IPS-18a (cell line): ENCODE measurements around the gene IL17B.
A peak's percentile ranks its signal among the peaks of the same experiment; 100 is the strongest.

ENCODE experiments used
- H3K27ac ChIP-seq: one replicate; pipeline ENCODE4 v1.5.1; 2013; ENCODE audit warnings: low read length
- H3K27me3 ChIP-seq: one replicate; pipeline ENCODE4 v1.6.1; 2013; ENCODE audit warnings: mild to moderate bottlenecking, low read length; ENCODE audit not compliant: control insufficient read depth, insufficient read depth
- H3K36me3 ChIP-seq: one replicate; pipeline ENCODE4 v1.6.1; 2013; ENCODE audit warnings: low read depth, low read length; ENCODE audit not compliant: control insufficient read depth
- H3K4me1 ChIP-seq: one replicate; pipeline ENCODE4 v1.6.1; 2013; ENCODE audit warnings: low read depth, low read length; ENCODE audit not compliant: control insufficient read depth
- H3K4me3 ChIP-seq: one replicate; pipeline ENCODE4 v1.5.1; 2013; ENCODE audit warnings: low read length
- H3K9ac ChIP-seq: one replicate; pipeline ENCODE4 v1.6.1; 2013; ENCODE audit warnings: mild to moderate bottlenecking, low read length, moderate library complexity
- H3K9me3 ChIP-seq: one replicate; pipeline ENCODE4 v1.6.1; 2013; ENCODE audit warnings: low read depth, low read length; ENCODE audit not compliant: control insufficient read depth

Gene IL17B

DNA sequence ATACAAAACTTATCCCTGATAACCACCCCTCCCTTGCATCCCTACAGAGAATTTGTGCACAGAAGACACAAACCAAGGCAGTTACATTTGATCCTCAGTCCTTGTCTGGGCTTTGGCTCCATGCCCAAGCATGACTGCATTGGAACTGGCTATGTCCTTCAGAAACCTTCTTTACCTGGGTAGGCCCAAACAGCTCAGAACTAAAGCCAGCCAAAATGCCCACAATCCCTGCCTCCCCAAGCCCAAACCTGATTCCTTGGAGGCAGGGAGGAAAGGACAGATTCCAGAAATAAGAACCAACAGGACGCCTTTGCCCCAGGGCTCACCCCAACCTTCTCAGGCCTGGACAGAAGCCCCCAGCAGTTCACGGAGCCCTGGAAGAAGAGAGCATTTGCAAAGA, 8.2 kb downstream of the IL17B start:
- H3K9ac ChIP-seq: no peak overlapping the region
- no peaks in the 10 kb centered on the region for H3K36me3 ChIP-seq
- H3K4me1 ChIP-seq: peaks cover 3% of the 10 kb centered on the region
- H3K27ac ChIP-seq: no peak overlapping the region
- H3K9me3 ChIP-seq: no peaks in the 10 kb centered on the region
- H3K4me3 ChIP-seq: no peak overlapping the region
- no peaks in the 10 kb centered on the region for H3K27me3 ChIP-seq

- no peak overlapping the region for H3K27ac ChIP-seq
- no peaks in the 10 kb centered on the region for H3K9me3 ChIP-seq
- H3K27me3 ChIP-seq: no peaks in the 10 kb centered on the region
- peaks cover 3% of the 10 kb centered on the region for H3K4me1 ChIP-seq
- no peaks in the 10 kb centered on the region for H3K36me3 ChIP-seq
- H3K4me3 ChIP-seq: no peak overlapping the region
- H3K9ac ChIP-seq: no peak overlapping the region
These were observed 11.0 kb downstream of the IL17B start for GRCh38 chr5:149367972-149368645.

DNA sequence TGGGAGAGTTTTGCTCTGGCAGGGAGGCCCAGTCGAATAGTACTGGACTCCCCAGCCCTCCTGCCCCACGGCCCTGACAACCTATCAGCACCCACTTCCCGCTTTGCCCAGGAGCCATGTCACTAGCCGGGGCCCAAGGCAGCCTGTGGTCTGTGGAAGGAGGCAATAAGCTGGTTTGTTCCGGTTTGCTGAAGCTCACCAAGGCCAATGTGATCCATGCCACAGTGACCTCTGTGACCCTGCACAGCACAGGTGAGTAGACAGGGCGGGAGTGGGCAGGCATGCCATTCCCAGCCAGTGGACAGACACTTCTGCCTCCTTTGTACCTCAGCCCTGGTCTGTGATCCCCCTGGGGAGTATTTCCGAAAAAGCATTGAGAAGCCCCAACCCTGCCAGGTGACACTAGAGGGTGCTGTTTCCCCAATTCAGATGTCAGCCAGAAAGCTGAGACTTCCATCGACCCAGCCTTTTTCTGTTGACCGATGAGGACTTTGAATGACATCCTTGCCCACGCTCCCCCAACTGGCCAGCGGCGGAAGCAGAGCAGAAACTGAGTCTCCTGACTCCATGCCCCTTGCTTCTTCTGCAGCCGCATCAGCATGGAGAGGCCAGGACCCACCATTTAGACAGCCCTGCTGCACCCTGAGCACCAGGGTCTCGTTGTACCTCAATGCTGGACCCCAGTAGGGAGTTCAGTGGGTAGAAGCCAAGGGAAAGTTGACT, 11.7 kb downstream of the IL17B start:
- Histone ChIP-seq H3K4me1 (peaks cover 3% of the 10 kb centered on the region), H3K27me3 (no peaks in the 10 kb centered on the region), H3K9me3 (no peaks in the 10 kb centered on the region), H3K27ac (no peak overlapping the region), H3K36me3 (no peaks in the 10 kb centered on the region), H3K4me3 (no peak overlapping the region), H3K9ac (no peak overlapping the region)

GRCh38 chr5:149366169-149366729, 12.8 kb downstream of the IL17B start:
- Histone ChIP-seq H3K36me3 (no peaks in the 10 kb centered on the region), H3K27me3 (no peaks in the 10 kb centered on the region), H3K4me1 (peaks cover 3% of the 10 kb centered on the region), H3K27ac (no peak overlapping the region), H3K4me3 (no peak overlapping the region), H3K9me3 (no peaks in the 10 kb centered on the region), H3K9ac (no peak overlapping the region)

DNA sequence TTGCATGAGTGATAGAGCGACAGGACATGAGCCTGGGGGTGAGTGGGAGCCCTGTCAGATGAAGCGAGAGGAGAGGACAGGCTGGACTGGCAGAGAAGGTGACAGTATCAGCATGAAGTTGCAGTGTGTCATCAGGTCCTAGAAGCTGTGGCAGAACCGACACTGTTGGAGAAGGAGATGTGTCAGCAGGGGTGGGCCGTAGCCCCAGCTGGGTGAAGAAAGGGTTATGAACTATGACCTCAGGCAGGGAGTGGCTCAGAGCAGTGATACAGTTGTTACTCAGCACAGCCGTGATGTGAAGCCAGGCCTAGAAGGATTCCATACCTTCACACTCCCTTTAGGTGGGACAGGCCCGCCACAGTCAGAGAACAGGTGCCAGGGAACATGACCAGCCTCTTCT, 13.7 kb downstream of the IL17B start:
- H3K36me3 ChIP-seq: no peaks in the 10 kb centered on the region
- peaks cover 3% of the 10 kb centered on the region for H3K4me1 ChIP-seq
- H3K4me3 ChIP-seq: no peak overlapping the region
- H3K9me3 ChIP-seq: no peaks in the 10 kb centered on the region
- H3K9ac ChIP-seq: no peak overlapping the region
- H3K27ac ChIP-seq: no peak overlapping the region
- H3K27me3 ChIP-seq: no peaks in the 10 kb centered on the region

GRCh38 chr5:149364719-149365118, 14.4 kb downstream of the IL17B start:
- no peaks in the 10 kb centered on the region for H3K9me3 ChIP-seq
- H3K27ac ChIP-seq: no peak overlapping the region
- no peak overlapping the region for H3K9ac ChIP-seq
- no peaks in the 10 kb centered on the region for H3K27me3 ChIP-seq
- H3K4me1 ChIP-seq: peaks cover 3% of the 10 kb centered on the region
- H3K4me3 ChIP-seq: no peak overlapping the region
- H3K36me3 ChIP-seq: no peaks in the 10 kb centered on the region

- H3K27me3 ChIP-seq: no peaks in the 10 kb centered on the region
- no peak overlapping the region for H3K9ac ChIP-seq
- H3K4me1 ChIP-seq: peaks cover 3% of the 10 kb centered on the region
- H3K36me3 ChIP-seq: no peaks in the 10 kb centered on the region
- no peak overlapping the region for H3K27ac ChIP-seq
- no peaks in the 10 kb centered on the region for H3K9me3 ChIP-seq
- H3K4me3 ChIP-seq: no peak overlapping the region
These were observed 15.2 kb downstream of the IL17B start for GRCh38 chr5:149363936-149364335.

GRCh38 chr5:149363358-149363757, 15.7 kb downstream of the IL17B start:
- H3K4me3 ChIP-seq: no peak overlapping the region
- no peaks in the 10 kb centered on the region for H3K27me3 ChIP-seq
- H3K9ac ChIP-seq: no peak overlapping the region
- no peaks in the 10 kb centered on the region for H3K36me3 ChIP-seq
- H3K9me3 ChIP-seq: no peaks in the 10 kb centered on the region
- peaks cover 7% of the 10 kb centered on the region for H3K4me1 ChIP-seq
- no peak overlapping the region for H3K27ac ChIP-seq

DNA sequence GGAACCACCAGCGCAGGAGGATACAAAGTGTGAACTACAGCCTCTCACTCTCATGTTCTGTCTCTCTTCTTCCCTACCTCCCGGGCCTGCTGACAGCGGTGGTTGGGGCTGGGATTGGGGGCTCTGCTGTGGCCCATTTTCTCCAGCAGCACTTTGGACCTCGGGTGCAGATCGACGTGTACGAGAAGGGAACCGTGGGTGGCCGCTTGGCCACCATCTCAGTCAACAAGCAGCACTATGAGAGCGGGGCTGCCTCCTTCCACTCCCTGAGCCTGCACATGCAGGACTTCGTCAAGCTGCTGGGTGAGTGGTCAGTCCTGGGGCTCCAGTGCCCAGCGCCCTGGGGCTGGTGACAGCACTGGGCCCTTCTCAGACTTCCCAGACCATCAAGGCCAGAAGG, 16.6 kb downstream of the IL17B start:
- Histone ChIP-seq H3K4me1 (peaks cover 4% of the 10 kb centered on the region), H3K27ac (no peak overlapping the region), H3K9ac (no peak overlapping the region), H3K36me3 (no peaks in the 10 kb centered on the region), H3K4me3 (no peak overlapping the region), H3K27me3 (no peaks in the 10 kb centered on the region), H3K9me3 (no peaks in the 10 kb centered on the region)

DNA sequence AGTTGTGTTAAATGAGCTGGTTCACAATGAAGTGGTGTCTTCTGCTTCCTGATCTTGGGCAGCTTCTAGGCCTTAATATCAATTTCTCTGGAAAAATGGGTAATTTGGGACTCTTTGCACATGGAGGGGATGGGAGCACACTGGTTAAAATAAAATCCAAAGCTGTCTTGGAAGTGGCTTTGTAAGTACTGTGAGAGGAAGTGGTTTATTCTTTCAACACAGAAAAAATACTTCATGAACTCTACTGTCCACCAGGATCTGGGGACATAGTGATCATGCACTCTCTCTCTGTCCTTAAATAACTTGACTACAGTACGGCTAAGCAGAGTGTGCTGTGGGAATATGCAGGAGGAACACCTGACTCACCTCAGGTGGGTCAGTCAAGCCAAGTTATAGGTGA, 18.8 kb downstream of the IL17B start:
- Histone ChIP-seq H3K9me3 (no peaks in the 10 kb centered on the region), H3K36me3 (peaks cover under 1% of the 10 kb centered on the region), H3K27ac (no peak overlapping the region), H3K9ac (no peak overlapping the region), H3K4me3 (no peak overlapping the region), H3K4me1 (peaks cover 9% of the 10 kb centered on the region), H3K27me3 (no peaks in the 10 kb centered on the region)

GRCh38 chr5:149358868-149359495, 20.1 kb downstream of the IL17B start:
- H3K9ac ChIP-seq: no peak overlapping the region
- peaks cover 9% of the 10 kb centered on the region for H3K4me1 ChIP-seq
- peaks cover 4% of the 10 kb centered on the region for H3K36me3 ChIP-seq

More at GRCh38 chr5:149358868-149359495, 20.1 kb downstream of the IL17B start:
- Histone ChIP-seq H3K27me3 (no peaks in the 10 kb centered on the region), H3K4me3 (peak overlapping the region; percentile 81), H3K9me3 (no peaks in the 10 kb centered on the region), H3K27ac (no peak overlapping the region)
